ENCODE data around the gene TRIM46. TPM values are rescaled to one million over a fixed set of nuclear protein-coding genes. Genes with fewer than 3 reads are reported as not detected.
"Not testable (repeated sequence)": the region's sequence is repeated elsewhere in the genome, so short reads cannot be mapped to it uniquely, and the experiment has no call there.

Gene TRIM46
- total and polyA plus RNA-seq, 2 experiments from 2014 or later = 2.1 to 3.4 TPM

DNA sequence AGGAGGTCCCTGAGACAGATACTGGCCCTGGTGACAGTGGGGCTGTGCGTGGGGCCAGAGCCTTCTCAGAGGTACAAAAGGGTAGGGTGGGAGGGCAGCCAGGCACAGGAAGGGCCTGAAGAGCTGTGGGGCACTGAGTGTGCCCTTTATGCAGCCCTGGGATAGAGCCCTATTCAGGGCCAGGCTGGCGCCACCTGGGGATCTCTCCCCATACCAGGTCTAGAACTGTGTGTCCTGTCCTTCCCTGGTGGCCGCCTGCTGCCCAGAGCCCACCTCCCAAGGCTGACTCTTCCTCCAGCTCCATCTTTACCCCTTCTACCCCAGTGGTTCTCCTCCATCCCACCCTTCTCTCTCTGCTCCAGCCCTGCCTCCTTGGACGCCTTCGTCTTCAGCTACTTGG lies 59.9 kb downstream of the TRIM46 start:
- H3K4me3 ChIP-seq; DNase-seq; H4K20me1 ChIP-seq (ENCODE audit: insufficient read depth); in situ Hi-C loops (cut with MboI); H3K9ac ChIP-seq; H3K36me3 ChIP-seq (ENCODE audit: low read depth); H3K9me3 ChIP-seq (ENCODE audit: low read depth); H3K27me3 ChIP-seq (replicated peaks; ENCODE audit: insufficient read depth); H3K9me2 ChIP-seq (ENCODE audit: insufficient read depth); H3F3A ChIP-seq (ENCODE audit: insufficient read depth); H3K4me2 ChIP-seq (ENCODE audit: unreplicated experiment); H3K79me2 ChIP-seq (ENCODE audit: insufficient read depth); H2AFZ ChIP-seq; H3K27ac ChIP-seq: not testable (repeated sequence)
- peaks cover 14% of the 10 kb centered on the region for H3K4me1 ChIP-seq (ENCODE audit: insufficient read depth)
- 97% methylated on average over 2 of the region's 5 CpGs; no CpG with 5 or more reads in 1 of the 2 experiments for WGBS, 2 experiments (ENCODE audit: low coverage in 1 of 2, low lambda C conversion rate in 2 of 2, missing lambda C conversion rate in 2 of 2)

MicroRNA genes within 50 kb of the gene (microRNA counts, 767-probe panel; counts per million panel counts)
- 447 counts per million, percentile 86 among the panel's probes with 10 or more counts for microRNA hsa-miR-92b-3p

Small RNA genes lying within 50 kb of the gene (small RNA-seq; reads per million reads assigned to genes)
- not detected for gene HMGN2P18 (ENCODE audit: low read depth, low replicate concordance)

Other genes starting within 250 kb of the TRIM46 start
- gene PMVK, start 237.1 kb upstream of the TRIM46 start, total RNA-seq (2014; rRNA removed; shearing (Covaris generic)) = 2.1 and 6.4 TPM in 2 replicates
- gene PMVK, start 237.1 kb upstream of the TRIM46 start, polyA plus RNA-seq (2016; fragmentation: Nextera tagmentation; extraction: Ambion mirVana) = 36.6 and 40.2 TPM in 2 replicates
- gene PBXIP1, start 217.8 kb upstream of the TRIM46 start, total RNA-seq (2014; rRNA removed; shearing (Covaris generic)) = 70.4 and 72.2 TPM in 2 replicates
- 25.9 and 26.4 TPM in 2 replicates for gene PBXIP1, start 217.8 kb upstream of the TRIM46 start, polyA plus RNA-seq (2016; fragmentation: Nextera tagmentation; extraction: Ambion mirVana)
- 13.2 and 14.9 TPM in 2 replicates for gene PYGO2, start 212.1 kb upstream of the TRIM46 start, total RNA-seq (2014; rRNA removed; shearing (Covaris generic))
- 14.7 and 15.4 TPM in 2 replicates for gene PYGO2, start 212.1 kb upstream of the TRIM46 start, polyA plus RNA-seq (2016; fragmentation: Nextera tagmentation; extraction: Ambion mirVana)
- 295 and 319 TPM in 2 replicates for gene SHC1, start 203.1 kb upstream of the TRIM46 start, total RNA-seq (2014; rRNA removed; shearing (Covaris generic))
- 275 and 278 TPM in 2 replicates for gene SHC1, start 203.1 kb upstream of the TRIM46 start, polyA plus RNA-seq (2016; fragmentation: Nextera tagmentation; extraction: Ambion mirVana)
- gene CKS1B, start 199.2 kb upstream of the TRIM46 start, total RNA-seq (2014; rRNA removed; shearing (Covaris generic)) = 45.6 and 50.3 TPM in 2 replicates
- gene CKS1B, start 199.2 kb upstream of the TRIM46 start, polyA plus RNA-seq (2016; fragmentation: Nextera tagmentation; extraction: Ambion mirVana) = 113 and 119 TPM in 2 replicates
- 15.6 and 21.3 TPM in 2 replicates for gene FLAD1, start 190.5 kb upstream of the TRIM46 start, total RNA-seq (2014; rRNA removed; shearing (Covaris generic))
- gene FLAD1, start 190.5 kb upstream of the TRIM46 start, polyA plus RNA-seq (2016; fragmentation: Nextera tagmentation; extraction: Ambion mirVana) = 26.4 and 30.2 TPM in 2 replicates
- not detected in 2 replicates for gene LENEP, start 180.3 kb upstream of the TRIM46 start, total RNA-seq (2014; rRNA removed; shearing (Covaris generic))
- not detected in 2 replicates for gene LENEP, start 180.3 kb upstream of the TRIM46 start, polyA plus RNA-seq (2016; fragmentation: Nextera tagmentation; extraction: Ambion mirVana)
- 16.8 and 27.0 TPM in 2 replicates for gene ZBTB7B, start 171.0 kb upstream of the TRIM46 start, total RNA-seq (2014; rRNA removed; shearing (Covaris generic))
- gene ZBTB7B, start 171.0 kb upstream of the TRIM46 start, polyA plus RNA-seq (2016; fragmentation: Nextera tagmentation; extraction: Ambion mirVana) = 2.3 and 2.9 TPM in 2 replicates
- not detected in 2 replicates for gene DCST2, start 140.1 kb upstream of the TRIM46 start, total RNA-seq (2014; rRNA removed; shearing (Covaris generic))
- gene DCST2, start 140.1 kb upstream of the TRIM46 start, polyA plus RNA-seq (2016; fragmentation: Nextera tagmentation; extraction: Ambion mirVana) = 0.14 and 0.16 TPM in 2 replicates
- not detected in 2 replicates for gene DCST1, start 140.0 kb upstream of the TRIM46 start, total RNA-seq (2014; rRNA removed; shearing (Covaris generic))
- gene DCST1, start 140.0 kb upstream of the TRIM46 start, polyA plus RNA-seq (2016; fragmentation: Nextera tagmentation; extraction: Ambion mirVana) = not detected in 2 replicates
- gene ADAM15, start 122.5 kb upstream of the TRIM46 start, total RNA-seq (2014; rRNA removed; shearing (Covaris generic)) = 85.6 and 109 TPM in 2 replicates
- gene ADAM15, start 122.5 kb upstream of the TRIM46 start, polyA plus RNA-seq (2016; fragmentation: Nextera tagmentation; extraction: Ambion mirVana) = 73.0 and 80.4 TPM in 2 replicates
- gene EFNA4, start 110.1 kb upstream of the TRIM46 start, total RNA-seq (2014; rRNA removed; shearing (Covaris generic)) = 2.4 and 5.5 TPM in 2 replicates
- 4.4 and 4.6 TPM in 2 replicates for gene EFNA4, start 110.1 kb upstream of the TRIM46 start, polyA plus RNA-seq (2016; fragmentation: Nextera tagmentation; extraction: Ambion mirVana)
- gene EFNA3, start 95.0 kb upstream of the TRIM46 start, total RNA-seq (2014; rRNA removed; shearing (Covaris generic)) = 1.4 and 3.0 TPM in 2 replicates
- 2.5 and 2.7 TPM in 2 replicates for gene EFNA3, start 95.0 kb upstream of the TRIM46 start, polyA plus RNA-seq (2016; fragmentation: Nextera tagmentation; extraction: Ambion mirVana)
- not detected in 2 replicates for gene EFNA1, start 46.0 kb upstream of the TRIM46 start, total RNA-seq (2014; rRNA removed; shearing (Covaris generic))
- not detected in 2 replicates for gene EFNA1, start 46.0 kb upstream of the TRIM46 start, polyA plus RNA-seq (2016; fragmentation: Nextera tagmentation; extraction: Ambion mirVana)
- 33.4 and 34.1 TPM in 2 replicates for gene SLC50A1, start 38.0 kb upstream of the TRIM46 start, total RNA-seq (2014; rRNA removed; shearing (Covaris generic))
- gene SLC50A1, start 38.0 kb upstream of the TRIM46 start, polyA plus RNA-seq (2016; fragmentation: Nextera tagmentation; extraction: Ambion mirVana) = 55.1 and 58.3 TPM in 2 replicates
- gene DPM3, start 33.3 kb upstream of the TRIM46 start, total RNA-seq (2014; rRNA removed; shearing (Covaris generic)) = 21.8 and 50.7 TPM in 2 replicates
- gene DPM3, start 33.3 kb upstream of the TRIM46 start, polyA plus RNA-seq (2016; fragmentation: Nextera tagmentation; extraction: Ambion mirVana) = 75.3 and 82.3 TPM in 2 replicates
- 92.7 and 189 TPM in 2 replicates for gene KRTCAP2, start 545 bp upstream of the TRIM46 start, total RNA-seq (2014; rRNA removed; shearing (Covaris generic))
- 480 and 484 TPM in 2 replicates for gene KRTCAP2, start 545 bp upstream of the TRIM46 start, polyA plus RNA-seq (2016; fragmentation: Nextera tagmentation; extraction: Ambion mirVana)
- gene THBS3, start 34.0 kb downstream of the TRIM46 start, total RNA-seq (2014; rRNA removed; shearing (Covaris generic)) = 20.6 and 21.4 TPM in 2 replicates
- 14.9 and 16.6 TPM in 2 replicates for gene THBS3, start 34.0 kb downstream of the TRIM46 start, polyA plus RNA-seq (2016; fragmentation: Nextera tagmentation; extraction: Ambion mirVana)
- gene MTX1, start 34.8 kb downstream of the TRIM46 start, total RNA-seq (2014; rRNA removed; shearing (Covaris generic)) = 39.6 and 61.4 TPM in 2 replicates
- 69.2 and 78.6 TPM in 2 replicates for gene MTX1, start 34.8 kb downstream of the TRIM46 start, polyA plus RNA-seq (2016; fragmentation: Nextera tagmentation; extraction: Ambion mirVana)
- 6.4 and 8.0 TPM in 2 replicates for gene ENTREP3, start 81.6 kb downstream of the TRIM46 start, total RNA-seq (2014; rRNA removed; shearing (Covaris generic))
- gene ENTREP3, start 81.6 kb downstream of the TRIM46 start, polyA plus RNA-seq (2016; fragmentation: Nextera tagmentation; extraction: Ambion mirVana) = 8.0 TPM in 2 replicates
- gene SCAMP3, start 88.5 kb downstream of the TRIM46 start, total RNA-seq (2014; rRNA removed; shearing (Covaris generic)) = 53.6 and 80.5 TPM in 2 replicates
- gene SCAMP3, start 88.5 kb downstream of the TRIM46 start, polyA plus RNA-seq (2016; fragmentation: Nextera tagmentation; extraction: Ambion mirVana) = 135 and 141 TPM in 2 replicates
- gene CLK2, start 99.7 kb downstream of the TRIM46 start, total RNA-seq (2014; rRNA removed; shearing (Covaris generic)) = 16.8 and 24.0 TPM in 2 replicates
- gene CLK2, start 99.7 kb downstream of the TRIM46 start, polyA plus RNA-seq (2016; fragmentation: Nextera tagmentation; extraction: Ambion mirVana) = 10.2 and 10.4 TPM in 2 replicates
- 0.76 and 1.4 TPM in 2 replicates for gene HCN3, start 103.6 kb downstream of the TRIM46 start, total RNA-seq (2014; rRNA removed; shearing (Covaris generic))
- 1.6 and 1.9 TPM in 2 replicates for gene HCN3, start 103.6 kb downstream of the TRIM46 start, polyA plus RNA-seq (2016; fragmentation: Nextera tagmentation; extraction: Ambion mirVana)
- gene PKLR, start 127.6 kb downstream of the TRIM46 start, total RNA-seq (2014; rRNA removed; shearing (Covaris generic)) = not detected in 2 replicates
- gene PKLR, start 127.6 kb downstream of the TRIM46 start, polyA plus RNA-seq (2016; fragmentation: Nextera tagmentation; extraction: Ambion mirVana) = 0.08 TPM in 1 of 2 replicates, not detected in the other
- 96.3 and 103 TPM in 2 replicates for gene FDPS, start 135.0 kb downstream of the TRIM46 start, total RNA-seq (2014; rRNA removed; shearing (Covaris generic))
- gene FDPS, start 135.0 kb downstream of the TRIM46 start, polyA plus RNA-seq (2016; fragmentation: Nextera tagmentation; extraction: Ambion mirVana) = 106 and 116 TPM in 2 replicates
- 31.9 and 34.4 TPM in 2 replicates for gene RUSC1, start 147.0 kb downstream of the TRIM46 start, total RNA-seq (2014; rRNA removed; shearing (Covaris generic))
- 30.4 and 32.6 TPM in 2 replicates for gene RUSC1, start 147.0 kb downstream of the TRIM46 start, polyA plus RNA-seq (2016; fragmentation: Nextera tagmentation; extraction: Ambion mirVana)

Measured in GM23248 (cell line).